GM12878 (cell line): ENCODE measurements around the gene DUT. TPM values are rescaled to one million over a fixed set of nuclear protein-coding genes. Genes with fewer than 3 reads are reported as not detected.

ENCODE experiments used
- ATAC-seq: fragments of 200-7000 bp; cut with Tn5 transposase; 3 replicates; pipeline ENCODE4 v1.9.1; 2020; ENCODE audit warnings: mild to moderate bottlenecking, moderate library complexity
- BruUV-seq: library from RNA; stranded (reverse); fragments of 400-500 nt; replicated peaks from 2 replicates; lab custom pipeline; 2021; lab: Mats Ljungman, UMichigan
- CTCF ChIA-PET: fragments of 300-600 bp; sonication (Branson Sonifier 250); formaldehyde crosslinking; extraction: SDS; loops from one replicate; lab custom pipeline; 2021; ENCODE audit warnings: inconsistent platforms; lab: Yijun Ruan, JAX
- POLR2A ChIA-PET: fragments of 350-600 bp; formaldehyde crosslinking; extraction: SDS; loops from one replicate; lab custom pipeline; 2021; ENCODE audit warnings: inconsistent platforms; lab: Charles Lee
- RAD21 ChIA-PET: fragments of 300-600 bp; sonication (Branson Sonifier 250); formaldehyde crosslinking; loops from one replicate; lab custom pipeline; 2023; ENCODE audit warnings: antibody characterized with exemption; ENCODE audit not compliant: unreplicated experiment; lab: Charles Lee
- SMC1A ChIA-PET: fragments of 300-600 bp; sonication (Branson Sonifier 250); formaldehyde crosslinking; loops from one replicate; lab custom pipeline; 2023; ENCODE audit not compliant: unreplicated experiment, uncharacterized antibody; lab: Charles Lee
- DNase-seq: peaks from one replicate; pipeline ENCODE4 v3.0.0-alpha.2; 2011; ENCODE audit warnings: low read depth, low spot score
- FAIRE-seq: peaks from 3 replicates; lab custom pipeline; 2011; peaks lifted over from hg19 to GRCh38; lab: Jason Lieb, UNC
- H2AFZ ChIP-seq: 2 replicates; pipeline ENCODE4 v1.6.0; 2011; ENCODE audit warnings: low read depth, low read length, control low read depth; ENCODE audit not compliant: control insufficient read depth
- H3K27ac ChIP-seq: 2 replicates; pipeline ENCODE4 v1.5.1; 2011; ENCODE audit warnings: control low read depth; ENCODE audit not compliant: control insufficient read depth, insufficient read depth
- H3K27me3 ChIP-seq, 2 experiments: replicated peaks in 1 of 2; 2 replicates each; pipeline versions ENCODE4 v1.6.0 to v1.6.1; 2011; ENCODE audit warnings: low read length in 1 of 2; ENCODE audit not compliant: control insufficient read depth in 2 of 2, insufficient read depth in 2 of 2
- H3K36me3 ChIP-seq, 2 experiments: 2 replicates each; pipeline ENCODE4 v1.5.1; 2011; ENCODE audit warnings: low read length in 1 of 2; ENCODE audit not compliant: control insufficient read depth in 2 of 2, insufficient read depth in 2 of 2
- H3K4me1 ChIP-seq: 2 replicates; pipeline ENCODE4 v1.6.1; 2011; ENCODE audit warnings: mild to moderate bottlenecking, low read length, moderate library complexity, mixed read lengths; ENCODE audit not compliant: control insufficient read depth, insufficient read depth
- H3K4me2 ChIP-seq: 2 replicates; pipeline ENCODE4 v1.6.0; 2011; ENCODE audit warnings: control low read depth; ENCODE audit not compliant: control insufficient read depth, insufficient read depth
- H3K4me3 ChIP-seq: fragments of 200-600 bp; sonication (generic); 2 replicates; pipeline ENCODE4 v1.5.1; 2016
- H3K79me2 ChIP-seq: 2 replicates; pipeline ENCODE4 v1.6.0; 2011; ENCODE audit warnings: low read length; ENCODE audit not compliant: control insufficient read depth, insufficient read depth
- H3K9ac ChIP-seq: 2 replicates; pipeline ENCODE4 v1.8.0; 2011; ENCODE audit warnings: low read length, control low read depth, mixed read lengths; ENCODE audit not compliant: control insufficient read depth, insufficient read depth
- H3K9me3 ChIP-seq: replicated peaks from 3 replicates; pipeline ENCODE4 v1.5.1; 2011; ENCODE audit warnings: mild to moderate bottlenecking, low read length; ENCODE audit not compliant: control insufficient read depth, insufficient read depth
- H4K20me1 ChIP-seq: 2 replicates; pipeline ENCODE4 v1.6.0; 2011; ENCODE audit not compliant: control insufficient read depth, insufficient read depth
- FOS ChIP-seq: IDR thresholded peaks from 3 replicates; pipeline ENCODE4 v1.6.1; 2011; ENCODE audit warnings: borderline replicate concordance; ENCODE audit not compliant: insufficient read length; ENCODE audit errors: extremely low read depth
- HDGF ChIP-seq: fragments of 450-650 bp; IDR thresholded peaks from 2 replicates; pipeline ENCODE4 v1.6.1; 2016; ENCODE audit warnings: antibody characterized with exemption
- IRF3 ChIP-seq: fragments of 450-650 bp; IDR thresholded peaks from 2 replicates; pipeline ENCODE4 v1.6.1; 2014; ENCODE audit warnings: mild to moderate bottlenecking
- KLF5 ChIP-seq: fragments of 450-650 bp; IDR thresholded peaks from 2 replicates; pipeline ENCODE4 v1.6.1; 2014; ENCODE audit warnings: mild to moderate bottlenecking; ENCODE audit not compliant: partially characterized antibody
- NFYB ChIP-seq: IDR thresholded peaks from 2 replicates; pipeline ENCODE4 v1.6.1; 2011; ENCODE audit warnings: low read depth, mild to moderate bottlenecking, low read length, improper control_type of control experiment, moderate library complexity; ENCODE audit not compliant: insufficient read depth
- PKNOX1 ChIP-seq: fragments of 450-650 bp; IDR thresholded peaks from 2 replicates; pipeline ENCODE4 v1.6.1; 2016; ENCODE audit warnings: mild to moderate bottlenecking
- POLR2A ChIP-seq: IDR thresholded peaks from 2 replicates; pipeline ENCODE4 v1.6.1; 2011; ENCODE audit warnings: low read depth, mild to moderate bottlenecking, low read length
- REST ChIP-seq: IDR thresholded peaks from 2 replicates; pipeline ENCODE4 v1.6.1; 2012; ENCODE audit warnings: mild to moderate bottlenecking, low read depth, low read length
- SPI1 ChIP-seq: IDR thresholded peaks from 2 replicates; pipeline ENCODE4 v1.6.1; 2011; ENCODE audit warnings: low read depth, mild to moderate bottlenecking, low read length, moderate library complexity, borderline replicate concordance; ENCODE audit not compliant: insufficient read depth
- STAT1 ChIP-seq: fragments of 450-650 bp; conservative IDR thresholded peaks from 2 replicates; pipeline ENCODE4 v1.6.1; 2014; ENCODE audit warnings: antibody characterized with exemption, mild to moderate bottlenecking
- ZBED1 ChIP-seq: IDR thresholded peaks from 2 replicates; pipeline ENCODE4 v1.6.1; 2016; ENCODE audit warnings: borderline replicate concordance
- WGBS: methylation state at CpG from one replicate; pipeline ENCODE4 v1.1.6; 2016; ENCODE audit warnings: low lambda C conversion rate; ENCODE audit not compliant: insufficient replicate concordance, insufficient coverage; ENCODE audit errors: missing lambda C conversion rate; 5-methylcytosine and 5-hydroxymethylcytosine counted together
- in situ Hi-C: fragments of 300-500 bp; cut with MboI; formaldehyde crosslinking; loops from 9 replicates; pipeline ENCODE4 v1.14.3; 2018; ENCODE audit warnings: mixed read lengths
- intact Hi-C: fragments of 100-400 bp; cut with micrococcal nuclease; formaldehyde crosslinking; loops from one replicate; pipeline ENCODE4 v1.14.2; 2022; ENCODE audit not compliant: unreplicated experiment
- polyA plus RNA-seq, 11 experiments: library from polyadenylated mRNA; depleted of rRNA in 4 of 11; unstranded in 6 of 11; stranded (reverse) in 5 of 11; fragments of >200 nt; fragmentation: Nextera tagmentation in 4 of 11; fragmentation: Illumina TruSeq in 1 of 11; extraction: Ambion mirVana in 4 of 11; extraction: Trizol in 1 of 11; gene quantifications; 1 replicate in 1 of 11; 2 replicates in 10 of 11; pipeline versions ENCODE4 v1.2.1 to v1.2.3, GENCODE V29; 2011 to 2016; ENCODE audit warnings: inconsistent platforms in 2 of 11, missing spikeins in 2 of 11, low read depth in 1 of 11
- total RNA-seq, 4 experiments: library from RNA; depleted of rRNA in 3 of 4; stranded (reverse); fragments of >200 nt in 3 of 4; fragmentation: Illumina TruSeq in 1 of 4; extraction: Trizol in 1 of 4; gene quantifications; 2 replicates each; pipeline versions ENCODE4 v1.2.1 to v1.2.3, GENCODE V29; 2013 to 2021
- TF ChIP-seq, protein P1 (sequence below), 3 experiments: IDR thresholded peaks in 2 of 3; conservative IDR thresholded peaks in 1 of 3; 2 replicates each; pipeline ENCODE4 v1.5.1; 2011; ENCODE audit warnings: low read depth in 3 of 3, low read length in 3 of 3, mild to moderate bottlenecking in 3 of 3, control low read depth in 2 of 3, moderate library complexity in 2 of 3, inconsistent platforms in 1 of 3, mixed read lengths in 1 of 3; ENCODE audit not compliant: control insufficient read depth in 2 of 3, insufficient read depth in 1 of 3; ENCODE audit errors: extremely low read depth in 1 of 3
- TF ChIP-seq, protein P2 (sequence below): IDR thresholded peaks from 2 replicates; pipeline ENCODE4 v1.6.1; 2011; ENCODE audit warnings: mild to moderate bottlenecking, low read depth, low read length, moderate library complexity; ENCODE audit not compliant: insufficient replicate concordance

The DUT gene
- total and polyA plus RNA-seq, 10 of the 15 experiments (the other 5 are each of a cell fraction or from before 2014, with no cell fraction given), result 20.1 to 452 (median 149) TPM

- TF ChIP-seq REST (no peak), FOS (no peak), SPI1 (no peak)
Measured at GRCh38 chr15:48366584-48367312, 35.5 kb downstream of the DUT start (continued).

DNA sequence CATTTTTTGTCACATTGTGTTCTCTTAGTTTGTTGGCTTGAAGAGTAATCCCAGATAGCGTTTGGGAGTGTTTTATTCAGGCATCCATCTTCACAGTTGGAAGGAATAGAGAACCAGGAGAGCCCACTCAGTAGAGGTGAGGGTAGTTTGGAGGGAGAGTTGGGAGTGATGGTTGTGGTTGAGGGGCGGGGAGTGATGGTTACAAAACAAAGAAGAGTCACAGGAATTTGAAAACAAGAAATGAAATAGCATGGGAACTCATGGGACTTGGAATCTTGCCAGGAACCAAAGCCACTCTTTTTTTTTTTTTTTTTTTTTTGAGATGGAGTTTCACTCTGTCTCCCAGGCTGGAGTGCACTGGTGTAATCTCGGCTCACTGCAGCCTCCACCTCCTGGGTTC, 36.3 kb downstream of the DUT start:
- no peaks in the 10 kb centered on the region for H4K20me1 ChIP-seq
- H3K4me2 ChIP-seq, result no peak overlapping the region
- H3K9ac ChIP-seq, result no peak overlapping the region
- no peaks in the 10 kb centered on the region for H3K79me2 ChIP-seq
- no peaks in the 10 kb centered on the region for H3K4me1 ChIP-seq
- no peaks in the 10 kb centered on the region for H3K36me3 ChIP-seq
- no peak overlapping the region for H3K27ac ChIP-seq
- in situ Hi-C loops (loop anchor here (25.0 kb wide), 1 partner anchor 795 kb away; the partner anchor contains the start of genes COPS2 and GALK2), intact Hi-C loops (no loop called here)
- FAIRE-seq, result no peak
- BruUV-seq, result no TSS peak
- no peaks in the 10 kb centered on the region for H3K27me3 ChIP-seq
- no peak overlapping the region for H3K4me3 ChIP-seq
- ChIA-PET CTCF (no interaction called here), SMC1A (no interaction called here), POLR2A (no interaction called here), RAD21 (no interaction called here)
- no peak overlapping the region for H2AFZ ChIP-seq
- DNase-seq, result no peak
- H3K9me3 ChIP-seq, result no peaks in the 10 kb centered on the region
- 0% methylated on average over 2 of the region's 3 CpGs for WGBS
- no peak for ATAC-seq
- TF ChIP-seq POLR2A (no peak), NFYB (no peak), IRF3 (no peak), ZBED1 (no peak), PKNOX1 (no peak), STAT1 (no peak), HDGF (no peak), KLF5 (no peak)
- TF ChIP-seq, protein P1, sequence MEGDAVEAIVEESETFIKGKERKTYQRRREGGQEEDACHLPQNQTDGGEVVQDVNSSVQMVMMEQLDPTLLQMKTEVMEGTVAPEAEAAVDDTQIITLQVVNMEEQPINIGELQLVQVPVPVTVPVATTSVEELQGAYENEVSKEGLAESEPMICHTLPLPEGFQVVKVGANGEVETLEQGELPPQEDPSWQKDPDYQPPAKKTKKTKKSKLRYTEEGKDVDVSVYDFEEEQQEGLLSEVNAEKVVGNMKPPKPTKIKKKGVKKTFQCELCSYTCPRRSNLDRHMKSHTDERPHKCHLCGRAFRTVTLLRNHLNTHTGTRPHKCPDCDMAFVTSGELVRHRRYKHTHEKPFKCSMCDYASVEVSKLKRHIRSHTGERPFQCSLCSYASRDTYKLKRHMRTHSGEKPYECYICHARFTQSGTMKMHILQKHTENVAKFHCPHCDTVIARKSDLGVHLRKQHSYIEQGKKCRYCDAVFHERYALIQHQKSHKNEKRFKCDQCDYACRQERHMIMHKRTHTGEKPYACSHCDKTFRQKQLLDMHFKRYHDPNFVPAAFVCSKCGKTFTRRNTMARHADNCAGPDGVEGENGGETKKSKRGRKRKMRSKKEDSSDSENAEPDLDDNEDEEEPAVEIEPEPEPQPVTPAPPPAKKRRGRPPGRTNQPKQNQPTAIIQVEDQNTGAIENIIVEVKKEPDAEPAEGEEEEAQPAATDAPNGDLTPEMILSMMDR (IDR thresholded peaks at IDR 0.05 in 2 of 3, conservative IDR thresholded peaks at IDR 0.05 in 1 of 3; ENCODE audit: control insufficient read depth in 2 of 3, extremely low read depth in 1 of 3, insufficient read depth in 1 of 3, low read depth in 3 of 3, low read length in 3 of 3), result no peak
- TF ChIP-seq, protein P2, sequence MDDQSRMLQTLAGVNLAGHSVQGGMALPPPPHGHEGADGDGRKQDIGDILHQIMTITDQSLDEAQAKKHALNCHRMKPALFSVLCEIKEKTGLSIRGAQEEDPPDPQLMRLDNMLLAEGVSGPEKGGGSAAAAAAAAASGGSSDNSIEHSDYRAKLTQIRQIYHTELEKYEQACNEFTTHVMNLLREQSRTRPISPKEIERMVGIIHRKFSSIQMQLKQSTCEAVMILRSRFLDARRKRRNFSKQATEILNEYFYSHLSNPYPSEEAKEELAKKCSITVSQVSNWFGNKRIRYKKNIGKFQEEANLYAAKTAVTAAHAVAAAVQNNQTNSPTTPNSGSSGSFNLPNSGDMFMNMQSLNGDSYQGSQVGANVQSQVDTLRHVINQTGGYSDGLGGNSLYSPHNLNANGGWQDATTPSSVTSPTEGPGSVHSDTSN, result no peak
